Measurements from ENCODE around the gene TEX11. TPM values are rescaled to one million over a fixed set of nuclear protein-coding genes. Genes with fewer than 3 reads are reported as not detected.

TEX11 gene
- total and polyA plus RNA-seq, 12 donors: 0.19 TPM; not detected in 11

DNA sequence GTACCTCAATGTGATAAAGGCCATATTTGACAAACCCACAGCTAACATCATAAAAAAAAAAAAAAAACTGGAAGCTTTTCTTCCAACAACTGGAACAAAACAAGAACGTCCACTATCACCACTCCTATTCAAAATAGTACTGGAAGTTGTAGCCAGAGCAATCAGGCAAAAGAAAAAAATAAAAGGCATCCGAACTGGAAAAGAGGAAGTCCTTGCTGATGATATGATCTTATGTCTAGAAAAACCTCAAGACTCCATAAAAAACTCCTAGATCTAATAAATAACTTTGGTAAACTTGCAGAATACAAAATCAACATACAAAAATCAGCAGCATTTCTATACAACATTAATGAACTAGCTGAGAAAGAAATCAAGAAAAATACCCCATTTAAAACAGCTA, 134.3 kb downstream of the TEX11 start:
- WGBS, 2 donors: 24 to 53% methylated on average over 2 of the region's 2 CpGs
- ATAC-seq (no peak), DNase-seq (no peak)
- no peaks in the 10 kb centered on the region for H3K36me3 ChIP-seq
- H3K27me3 ChIP-seq: peaks cover 0 to 15% (median 0%) of the 10 kb centered on the region in 7 donors
- intact Hi-C loops (cut with DNase I): loop anchor here in 3 of 10 donors (10.0 kb wide), 1 partner anchor 401 kb away; no protein-coding TSS in a partner anchor
- no peak overlapping the region for H3K27ac ChIP-seq
- no peak overlapping the region for H3K4me3 ChIP-seq
- TF ChIP-seq, protein P1, sequence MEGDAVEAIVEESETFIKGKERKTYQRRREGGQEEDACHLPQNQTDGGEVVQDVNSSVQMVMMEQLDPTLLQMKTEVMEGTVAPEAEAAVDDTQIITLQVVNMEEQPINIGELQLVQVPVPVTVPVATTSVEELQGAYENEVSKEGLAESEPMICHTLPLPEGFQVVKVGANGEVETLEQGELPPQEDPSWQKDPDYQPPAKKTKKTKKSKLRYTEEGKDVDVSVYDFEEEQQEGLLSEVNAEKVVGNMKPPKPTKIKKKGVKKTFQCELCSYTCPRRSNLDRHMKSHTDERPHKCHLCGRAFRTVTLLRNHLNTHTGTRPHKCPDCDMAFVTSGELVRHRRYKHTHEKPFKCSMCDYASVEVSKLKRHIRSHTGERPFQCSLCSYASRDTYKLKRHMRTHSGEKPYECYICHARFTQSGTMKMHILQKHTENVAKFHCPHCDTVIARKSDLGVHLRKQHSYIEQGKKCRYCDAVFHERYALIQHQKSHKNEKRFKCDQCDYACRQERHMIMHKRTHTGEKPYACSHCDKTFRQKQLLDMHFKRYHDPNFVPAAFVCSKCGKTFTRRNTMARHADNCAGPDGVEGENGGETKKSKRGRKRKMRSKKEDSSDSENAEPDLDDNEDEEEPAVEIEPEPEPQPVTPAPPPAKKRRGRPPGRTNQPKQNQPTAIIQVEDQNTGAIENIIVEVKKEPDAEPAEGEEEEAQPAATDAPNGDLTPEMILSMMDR (IDR thresholded peaks at IDR 0.05): no peak
- no peaks in the 10 kb centered on the region for H3K9me3 ChIP-seq
- no peaks in the 10 kb centered on the region for H3K4me1 ChIP-seq

GRCh38 chrX:70769659-70770227, 138.8 kb downstream of the TEX11 start:
- ATAC-seq (no peak), DNase-seq (no peak)
- WGBS, 2 donors: 27 to 39% methylated on average over 3 of the region's 3 CpGs
- Histone ChIP-seq H3K27ac (no peak overlapping the region), H3K36me3 (no peaks in the 10 kb centered on the region), H3K4me3 (no peak overlapping the region), H3K4me1 (no peaks in the 10 kb centered on the region), H3K9me3 (no peaks in the 10 kb centered on the region), H3K27me3 (peaks cover 0 to 18% (median 0%) of the 10 kb centered on the region in 7 donors)
- intact Hi-C loops (cut with DNase I): loop anchor here in 6 of 10 donors (2.0 to 10.0 kb wide), 2 partner anchors 405 to 409 kb away; no protein-coding TSS in a partner anchor
- TF ChIP-seq, protein P1 (IDR thresholded peaks at IDR 0.05): peak in 7 of 9 donors; percentile 35 to 60 (median 47)

GRCh38 chrX:70762285-70762684, 146.2 kb downstream of the TEX11 start:
- Histone ChIP-seq H3K9me3 (no peaks in the 10 kb centered on the region), H3K4me1 (no peaks in the 10 kb centered on the region), H3K27me3 (peaks cover 0 to 42% (median 0%) of the 10 kb centered on the region in 7 donors), H3K27ac (no peak overlapping the region), H3K4me3 (no peak overlapping the region), H3K36me3 (no peaks in the 10 kb centered on the region)
- ATAC-seq: no peak
- 42% methylated on average over 10 of the region's 10 CpGs for WGBS, 2 donors
- intact Hi-C loops (cut with DNase I): loop anchor here in 1 of 10 donors (10.0 kb wide), 1 partner anchor 413 kb away; no protein-coding TSS in a partner anchor
- TF ChIP-seq, protein P1 (IDR thresholded peaks at IDR 0.05): no peak
- no peak for DNase-seq

- Histone ChIP-seq H3K27me3 (peaks cover 0 to 5% (median 0%) of the 10 kb centered on the region in 7 donors), H3K4me1 (no peaks in the 10 kb centered on the region), H3K27ac (no peak overlapping the region), H3K4me3 (no peak overlapping the region), H3K9me3 (no peaks in the 10 kb centered on the region), H3K36me3 (no peaks in the 10 kb centered on the region)
- WGBS, 2 donors: 66 to 74% methylated on average over 12 of the region's 12 CpGs
- intact Hi-C loops (cut with DNase I): no loop called here
- ATAC-seq (no peak), DNase-seq (no peak)
- TF ChIP-seq, protein P1 (IDR thresholded peaks at IDR 0.05): no peak
Measured at GRCh38 chrX:70755850-70756249, 152.7 kb downstream of the TEX11 start.

Measured in heart right ventricle (tissue), 16 donors.